ENCODE data around the gene MRPL2.

MRPL2 gene

DNA sequence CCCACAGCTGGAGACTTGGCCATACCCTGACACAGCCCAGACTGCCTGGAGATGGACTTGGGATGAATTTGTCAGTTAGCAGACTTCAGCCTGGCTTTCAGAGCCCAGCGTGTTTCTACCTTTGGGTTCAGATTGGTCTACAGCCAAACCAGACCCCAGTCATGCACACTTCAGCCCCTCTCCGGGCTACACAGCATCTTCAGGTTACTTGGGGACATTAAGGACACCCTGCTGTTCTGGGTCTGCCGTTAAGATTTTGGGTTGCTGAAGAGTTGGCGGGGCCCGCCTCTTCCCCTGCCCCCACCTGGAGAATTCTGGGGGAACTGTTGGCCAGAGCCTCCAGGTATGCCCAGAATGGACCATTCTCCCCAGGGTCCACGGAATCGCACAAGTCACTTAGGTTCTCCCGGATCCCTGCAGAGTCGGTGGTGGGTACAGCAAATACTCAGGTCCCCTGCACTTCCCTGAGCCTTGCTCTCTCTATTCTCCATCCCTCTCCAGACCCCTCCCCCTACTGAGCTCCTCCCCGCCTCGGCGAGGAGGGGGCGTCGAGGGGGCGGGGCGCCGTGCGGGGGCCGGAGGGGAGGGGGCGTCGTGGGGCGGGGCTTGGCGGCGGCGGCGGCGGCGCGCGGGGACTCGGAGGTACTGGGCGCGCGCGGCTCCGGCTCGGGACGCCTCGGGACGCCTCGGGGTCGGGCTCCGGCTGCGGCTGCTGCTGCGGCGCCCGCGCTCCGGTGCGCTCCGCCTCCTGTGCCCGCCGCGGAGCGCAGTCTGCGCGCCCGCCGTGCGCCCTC lies 16.6 kb upstream of the MRPL2 start, which contains the start of gene PTK7:
TSS of gene PTK7 (plus strand) at position 645 of the 794 bp plus-strand sequence. CDS start 175 bp downstream, outside the sequence.
- peak within 1 kb of the TSS; percentile 87 for H3K4me3 ChIP-seq (ENCODE audit: low read length)
- no peak for DNase-seq (ENCODE audit: low read depth)
- TF ChIP-seq, protein P1, sequence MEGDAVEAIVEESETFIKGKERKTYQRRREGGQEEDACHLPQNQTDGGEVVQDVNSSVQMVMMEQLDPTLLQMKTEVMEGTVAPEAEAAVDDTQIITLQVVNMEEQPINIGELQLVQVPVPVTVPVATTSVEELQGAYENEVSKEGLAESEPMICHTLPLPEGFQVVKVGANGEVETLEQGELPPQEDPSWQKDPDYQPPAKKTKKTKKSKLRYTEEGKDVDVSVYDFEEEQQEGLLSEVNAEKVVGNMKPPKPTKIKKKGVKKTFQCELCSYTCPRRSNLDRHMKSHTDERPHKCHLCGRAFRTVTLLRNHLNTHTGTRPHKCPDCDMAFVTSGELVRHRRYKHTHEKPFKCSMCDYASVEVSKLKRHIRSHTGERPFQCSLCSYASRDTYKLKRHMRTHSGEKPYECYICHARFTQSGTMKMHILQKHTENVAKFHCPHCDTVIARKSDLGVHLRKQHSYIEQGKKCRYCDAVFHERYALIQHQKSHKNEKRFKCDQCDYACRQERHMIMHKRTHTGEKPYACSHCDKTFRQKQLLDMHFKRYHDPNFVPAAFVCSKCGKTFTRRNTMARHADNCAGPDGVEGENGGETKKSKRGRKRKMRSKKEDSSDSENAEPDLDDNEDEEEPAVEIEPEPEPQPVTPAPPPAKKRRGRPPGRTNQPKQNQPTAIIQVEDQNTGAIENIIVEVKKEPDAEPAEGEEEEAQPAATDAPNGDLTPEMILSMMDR (conservative IDR thresholded peaks at IDR 0.05; ENCODE audit: low read depth, low read length), result no peak

DNA sequence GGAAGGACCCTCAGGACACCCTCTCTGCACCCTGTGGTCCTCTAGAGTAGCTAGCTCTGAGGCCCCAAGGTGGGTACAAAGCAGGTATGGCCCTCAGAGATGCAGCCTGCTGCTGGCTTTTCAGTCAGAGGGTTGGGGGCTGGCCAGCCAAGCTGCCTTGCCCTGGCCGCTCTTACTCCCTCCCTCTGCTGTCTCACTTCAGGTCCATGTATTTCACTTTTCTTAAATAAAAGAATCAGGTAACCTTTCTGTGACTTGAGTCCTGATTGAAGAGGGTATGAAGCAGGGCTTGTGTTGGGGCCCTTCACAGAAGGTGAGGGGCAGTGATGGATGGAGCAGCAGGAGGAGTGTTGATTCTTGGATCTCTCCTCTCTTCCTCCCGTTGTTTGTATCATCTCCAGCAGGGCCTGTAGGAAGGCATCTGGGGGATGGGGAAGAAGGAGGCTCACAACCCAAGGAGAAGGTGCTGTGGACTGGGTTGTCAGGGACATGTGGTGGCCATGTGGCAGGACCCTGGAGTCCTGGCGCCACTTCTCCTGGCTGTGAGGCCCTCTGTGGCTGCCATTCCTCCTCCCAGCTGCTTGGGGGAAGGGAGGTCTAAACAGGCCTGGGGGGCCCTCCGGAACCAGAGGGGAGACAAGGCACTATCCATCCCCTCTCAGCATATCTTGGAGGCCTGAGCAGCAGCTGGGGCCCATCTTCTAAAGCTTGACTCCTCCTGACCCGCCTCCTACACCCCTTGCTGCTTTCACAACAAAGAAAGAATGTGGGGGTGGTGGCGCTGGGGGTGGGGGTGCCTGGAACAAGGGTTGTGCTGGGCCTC lies 15.8 kb upstream of the MRPL2 start:
- TF ChIP-seq, protein P1 (conservative IDR thresholded peaks at IDR 0.05; ENCODE audit: low read depth, low read length), result no peak
- DNase-seq (ENCODE audit: low read depth), result no peak
- no peak overlapping the region for H3K4me3 ChIP-seq (ENCODE audit: low read length)

DNA sequence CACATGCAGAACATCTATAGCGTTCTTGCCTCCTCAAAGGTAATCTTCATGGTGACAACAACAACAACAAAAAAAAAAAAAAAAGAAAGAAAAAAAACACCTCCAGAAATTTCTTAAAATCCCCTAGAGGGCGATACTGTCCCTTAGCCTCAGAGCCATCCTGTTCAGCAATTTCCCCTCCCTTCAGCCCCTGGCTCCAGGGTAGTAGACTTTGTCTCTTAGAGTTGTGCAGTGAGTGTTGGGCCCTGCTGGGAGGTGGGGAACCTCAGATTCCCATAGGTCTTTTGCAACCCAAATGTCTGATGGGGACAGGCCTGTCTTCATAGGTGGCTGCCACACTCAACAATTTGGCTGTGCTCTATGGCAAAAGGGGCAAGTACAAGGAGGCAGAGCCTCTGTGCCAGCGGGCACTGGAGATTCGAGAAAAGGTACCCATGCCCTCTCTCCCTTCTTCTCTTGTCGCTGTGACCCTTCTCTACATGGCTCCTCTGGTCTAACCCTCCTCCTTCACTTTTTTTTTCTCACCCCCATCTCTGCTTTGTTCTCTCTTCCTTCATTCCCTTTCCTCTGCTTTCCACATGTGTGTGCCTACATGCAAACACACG lies 10.9 kb upstream of the MRPL2 start:
- no peak overlapping the region for H3K4me3 ChIP-seq (ENCODE audit: low read length)
- TF ChIP-seq, protein P1 (conservative IDR thresholded peaks at IDR 0.05; ENCODE audit: low read depth, low read length), result peak; percentile 69
- DNase-seq (ENCODE audit: low read depth), result no peak

DNA sequence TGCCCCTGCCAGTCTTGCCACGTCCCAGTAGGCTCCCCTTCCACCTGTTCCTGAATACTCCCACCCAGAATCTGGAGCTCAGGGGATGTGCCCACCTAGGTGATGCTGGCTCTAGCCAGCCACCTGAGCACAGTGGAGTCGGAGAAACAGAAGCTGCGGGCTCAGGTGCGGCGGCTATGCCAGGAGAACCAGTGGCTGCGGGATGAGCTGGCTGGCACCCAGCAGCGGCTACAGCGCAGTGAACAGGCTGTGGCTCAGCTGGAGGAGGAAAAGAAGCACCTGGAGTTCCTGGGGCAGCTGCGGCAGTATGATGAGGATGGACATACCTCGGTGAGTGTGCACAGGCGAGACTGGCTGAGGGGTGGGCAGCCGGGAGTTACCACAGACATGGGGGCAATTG lies 3.6 kb upstream of the MRPL2 start:
- no peak overlapping the region for H3K4me3 ChIP-seq (ENCODE audit: low read length)
- TF ChIP-seq, protein P1 (conservative IDR thresholded peaks at IDR 0.05; ENCODE audit: low read depth, low read length), result no peak
- no peak for DNase-seq (ENCODE audit: low read depth)

DNA sequence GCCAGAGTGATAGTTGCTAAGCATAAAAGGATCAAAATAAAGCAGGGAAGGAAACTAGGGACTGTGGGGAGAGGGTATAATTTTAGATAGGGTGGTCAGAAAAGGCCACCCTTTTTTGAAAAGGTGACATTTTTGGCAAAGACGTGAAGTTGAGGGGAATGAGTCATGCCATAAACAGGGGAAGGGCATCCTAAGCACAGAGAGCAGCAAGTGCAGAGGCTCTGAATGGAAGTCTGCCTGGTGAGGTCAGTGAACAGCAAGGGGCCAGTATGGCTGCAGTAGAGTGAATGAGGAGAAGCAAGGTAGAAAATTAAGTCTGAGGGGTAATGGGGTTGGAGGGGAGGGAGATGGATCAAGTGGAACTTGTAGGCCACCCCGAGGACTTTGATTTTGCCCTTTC lies 2.6 kb upstream of the MRPL2 start:
- no peak overlapping the region for H3K4me3 ChIP-seq (ENCODE audit: low read length)

DNA sequence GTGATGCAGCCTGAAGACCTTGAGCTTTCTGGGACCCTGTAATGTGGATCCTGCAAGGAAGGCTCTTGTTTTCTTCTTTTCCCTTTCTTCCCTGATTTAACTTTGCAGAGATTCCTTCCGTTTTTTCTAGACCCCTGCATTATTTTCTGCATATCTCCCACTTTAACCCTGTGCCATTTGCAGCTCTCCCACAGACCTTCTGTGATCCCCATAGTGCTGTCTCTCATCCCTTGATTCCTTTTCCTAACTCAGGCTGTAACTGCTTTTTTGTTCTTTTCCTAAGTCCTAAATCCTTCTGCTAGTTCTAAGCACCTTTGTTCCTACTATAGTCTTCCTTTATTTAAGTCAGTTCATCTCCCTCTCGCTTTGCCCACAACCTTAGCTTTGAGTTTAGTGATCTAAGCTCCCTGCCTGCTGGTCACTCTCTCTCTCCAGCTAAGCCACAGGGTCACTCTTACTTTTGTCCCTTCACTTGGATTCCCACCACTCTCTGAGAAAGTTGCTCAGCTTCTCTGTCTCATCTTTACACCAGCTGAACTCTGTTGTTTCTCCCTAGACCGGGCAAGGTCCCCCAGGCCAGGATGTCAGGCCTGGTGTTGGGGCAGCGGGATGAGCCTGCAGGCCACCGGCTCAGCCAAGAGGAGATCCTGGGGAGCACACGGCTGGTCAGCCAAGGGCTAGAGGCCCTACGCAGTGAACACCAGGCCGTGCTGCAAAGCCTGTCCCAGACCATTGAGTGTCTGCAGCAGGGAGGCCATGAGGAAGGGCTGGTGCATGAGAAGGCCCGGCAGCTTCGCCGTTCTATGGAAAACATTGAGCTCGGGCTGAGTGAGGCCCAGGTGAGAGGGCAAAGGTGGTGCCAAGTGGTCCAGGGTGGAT lies 1.8 kb upstream of the MRPL2 start:
- TF ChIP-seq, protein P1 (conservative IDR thresholded peaks at IDR 0.05; ENCODE audit: low read depth, low read length), result no peak
- peak overlapping the region; percentile 99 for H3K4me3 ChIP-seq (ENCODE audit: low read length)
- no peak for DNase-seq (ENCODE audit: low read depth)

More for the DNA sequence above, 2.6 kb upstream of the MRPL2 start:
- DNase-seq (ENCODE audit: low read depth), result no peak
- TF ChIP-seq, protein P1 (conservative IDR thresholded peaks at IDR 0.05; ENCODE audit: low read depth, low read length), result no peak
